Neural cell (in vitro differentiated cells): ENCODE data around the gene BRF1. TPM values are rescaled to one million over a fixed set of nuclear protein-coding genes. Genes with fewer than 3 reads are reported as not detected.
A peak's percentile ranks its signal among the peaks of the same experiment; 100 is the strongest.

Experiments used
- H2AFZ ChIP-seq: fragments of 200-600, 300-800 bp; sonication (generic), shearing (Covaris generic); 2 replicates; pipeline ENCODE4 v1.6.0; 2014; ENCODE audit warnings: low read depth, mild to moderate bottlenecking, antibody characterized with exemption, low read length, moderate library complexity
- H3F3A ChIP-seq: fragments of 200-600 bp; shearing (Covaris generic); 2 replicates; pipeline ENCODE4 v1.6.1; 2016; ENCODE audit warnings: mild to moderate bottlenecking, moderate library complexity, mixed read lengths, antibody characterized with exemption, low read length; ENCODE audit not compliant: insufficient read depth, poor library complexity, severe bottlenecking
- H3K27ac ChIP-seq: fragments of 200-600, 300-800 bp; sonication (generic), shearing (Covaris generic); 2 replicates; pipeline ENCODE4 v1.5.1; 2014; ENCODE audit warnings: mild to moderate bottlenecking, low read length, moderate library complexity
- H3K27me3 ChIP-seq: fragments of 300-800, 200-600 bp; sonication (generic), shearing (Covaris generic); 2 replicates; pipeline ENCODE4 v1.6.0; 2014; ENCODE audit warnings: mild to moderate bottlenecking, low read depth, low read length, moderate library complexity; ENCODE audit not compliant: insufficient read depth
- H3K36me3 ChIP-seq: fragments of 300-800, 200-600 bp; sonication (generic), shearing (Covaris generic); 2 replicates; pipeline ENCODE4 v1.5.1; 2014; ENCODE audit warnings: mild to moderate bottlenecking, antibody characterized with exemption, low read length, moderate library complexity; ENCODE audit not compliant: insufficient read depth
- H3K4me2 ChIP-seq: fragments of 300-800, 200-600 bp; sonication (generic), shearing (Covaris generic); 2 replicates; pipeline ENCODE4 v1.6.0; 2014; ENCODE audit warnings: mild to moderate bottlenecking, low read length
- H3K4me3 ChIP-seq: fragments of 300-800, 200-600 bp; sonication (generic), shearing (Covaris generic); 2 replicates; pipeline ENCODE4 v1.5.1; 2014; ENCODE audit warnings: mild to moderate bottlenecking, low read length, moderate library complexity
- H3K79me2 ChIP-seq: fragments of 200-600 bp; shearing (Covaris generic); replicated peaks from 2 replicates; pipeline ENCODE4 v1.6.0; 2014; ENCODE audit warnings: mild to moderate bottlenecking, low read length, moderate library complexity; ENCODE audit not compliant: insufficient read depth
- H3K9ac ChIP-seq: fragments of 300-800, 200-600 bp; sonication (generic), shearing (Covaris generic); 2 replicates; pipeline ENCODE4 v1.6.1; 2016; ENCODE audit warnings: mild to moderate bottlenecking, low read length, mixed read lengths
- H3K9me2 ChIP-seq: fragments of 200-600 bp; shearing (Covaris generic); 2 replicates; pipeline ENCODE4 v1.6.1; 2016; ENCODE audit warnings: mild to moderate bottlenecking, low read length, mixed read lengths; ENCODE audit not compliant: insufficient read depth
- H3K9me3 ChIP-seq: fragments of 200-600, 300-800 bp; sonication (generic), shearing (Covaris generic); 2 replicates; pipeline ENCODE4 v1.6.1; 2016; ENCODE audit warnings: mild to moderate bottlenecking, mixed run types, low read length, moderate library complexity, mixed read lengths
- H4K20me1 ChIP-seq: fragments of 200-600 bp; shearing (Covaris generic); 2 replicates; pipeline ENCODE4 v1.6.1; 2016; ENCODE audit warnings: mild to moderate bottlenecking, mixed run types; ENCODE audit not compliant: insufficient read depth
- EP300 ChIP-seq: fragments of 450-650 bp; conservative IDR thresholded peaks from 2 replicates; pipeline ENCODE4 v1.6.1; 2014; ENCODE audit warnings: antibody characterized with exemption, mild to moderate bottlenecking, moderate library complexity; ENCODE audit not compliant: poor library complexity, severe bottlenecking
- EZH2 ChIP-seq: fragments of 200-600, 300-800 bp; shearing (Covaris generic), sonication (generic); IDR thresholded peaks from 2 replicates; pipeline ENCODE4 v1.6.1; 2014; ENCODE audit warnings: antibody characterized with exemption, low read length, borderline replicate concordance, mild to moderate bottlenecking; ENCODE audit not compliant: insufficient read depth, poor library complexity, severe bottlenecking
- MXI1 ChIP-seq: fragments of 450-650 bp; conservative IDR thresholded peaks from 2 replicates; pipeline ENCODE4 v1.6.1; 2014; ENCODE audit warnings: antibody characterized with exemption, mild to moderate bottlenecking; ENCODE audit not compliant: poor library complexity, severe bottlenecking
- POLR2AphosphoS5 ChIP-seq: IDR thresholded peaks from 2 replicates; pipeline ENCODE4 v1.6.1; 2012
- RAD21 ChIP-seq: fragments of 450-650 bp; conservative IDR thresholded peaks from 2 replicates; pipeline ENCODE4 v1.6.1; 2014; ENCODE audit warnings: antibody characterized with exemption, mild to moderate bottlenecking, moderate library complexity
- SMC3 ChIP-seq: fragments of 450-650 bp; conservative IDR thresholded peaks from 2 replicates; pipeline ENCODE4 v1.6.1; 2014; ENCODE audit warnings: antibody characterized with exemption, mild to moderate bottlenecking, moderate library complexity; ENCODE audit not compliant: poor library complexity
- TAF1 ChIP-seq: IDR thresholded peaks from 2 replicates; pipeline ENCODE4 v1.6.1; 2012; ENCODE audit warnings: low read depth
- polyA plus RNA-seq: library from polyadenylated mRNA; depleted of rRNA; stranded (reverse); fragments of >200 nt; gene quantifications from 2 replicates; pipeline ENCODE4 v1.2.3, GENCODE V29; 2014
- TF ChIP-seq, protein P1 (sequence below): IDR thresholded peaks from 2 replicates; pipeline ENCODE4 v1.6.1; 2012; ENCODE audit warnings: borderline replicate concordance
- TF ChIP-seq, protein P2 (sequence below): fragments of 450-650 bp; IDR thresholded peaks from 2 replicates; pipeline ENCODE4 v1.5.1; 2014; ENCODE audit warnings: antibody characterized with exemption, mild to moderate bottlenecking, moderate library complexity; ENCODE audit not compliant: poor library complexity, severe bottlenecking

The BRF1 gene
- polyA plus RNA-seq, 1 donor from 2014 or later: 69.4 TPM

DNA sequence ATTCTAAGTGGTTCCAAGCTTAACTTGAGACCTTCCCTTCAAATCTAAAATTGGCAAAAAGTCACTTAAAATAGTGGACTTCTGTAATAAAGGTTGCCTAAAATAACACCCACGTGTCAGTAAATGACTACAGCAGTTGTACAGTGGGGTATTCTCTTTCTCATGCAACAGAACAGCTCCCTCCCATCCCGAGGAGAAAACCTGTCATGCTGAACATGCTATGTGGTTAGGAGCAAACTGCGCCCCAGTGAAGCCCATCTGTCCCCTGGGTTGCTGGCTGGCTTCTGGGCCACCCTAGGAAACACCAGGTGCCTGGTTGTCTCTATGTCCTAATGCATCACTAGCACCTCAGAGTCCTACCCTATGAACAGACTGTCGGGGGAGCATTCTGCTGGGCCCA lies 49.8 kb downstream of the BRF1 start:
- H3K36me3 ChIP-seq: no peaks in the 10 kb centered on the region

DNA sequence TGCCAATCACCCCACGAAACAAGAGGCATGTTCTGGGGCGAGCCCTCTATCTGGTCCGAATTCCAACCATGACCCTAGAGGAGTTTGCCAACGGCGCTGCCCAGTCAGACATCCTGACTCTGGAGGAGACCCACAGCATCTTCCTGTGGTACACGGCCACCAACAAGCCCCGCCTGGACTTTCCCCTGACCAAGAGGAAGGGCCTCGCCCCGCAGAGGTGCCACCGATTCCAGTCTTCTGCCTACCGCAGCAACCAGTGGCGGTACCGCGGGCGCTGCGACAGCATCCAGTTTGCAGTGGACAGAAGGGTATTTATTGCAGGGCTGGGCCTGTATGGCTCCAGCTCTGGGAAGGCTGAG lies 50.8 kb downstream of the BRF1 start:
- no peak overlapping the region for H3K9ac ChIP-seq
- no peak overlapping the region for H3K27ac ChIP-seq
- H4K20me1 ChIP-seq: no peaks in the 10 kb centered on the region
- peak overlapping the region; percentile 67 for H3K4me3 ChIP-seq
- no peaks in the 10 kb centered on the region for H3K9me2 ChIP-seq
- H3K4me2 ChIP-seq: no peak overlapping the region
- H3K79me2 ChIP-seq: no peaks in the 10 kb centered on the region
- H3K9me3 ChIP-seq: no peaks in the 10 kb centered on the region
- no peak overlapping the region for H2AFZ ChIP-seq
- TF ChIP-seq MXI1: no peak
- no peak for TF ChIP-seq RAD21
- no peak for TF ChIP-seq EP300
- no peaks in the 10 kb centered on the region for H3K27me3 ChIP-seq
- no peaks in the 10 kb centered on the region for H3K36me3 ChIP-seq
- no peaks in the 10 kb centered on the region for H3F3A ChIP-seq

More for the DNA sequence above, 49.8 kb downstream of the BRF1 start:
- Histone ChIP-seq H2AFZ (no peak overlapping the region), H3K9me3 (no peaks in the 10 kb centered on the region), H4K20me1 (no peaks in the 10 kb centered on the region), H3K4me3 (no peak overlapping the region), H3K4me2 (no peak overlapping the region), H3K9me2 (no peaks in the 10 kb centered on the region), H3K9ac (no peak overlapping the region), H3K27me3 (no peaks in the 10 kb centered on the region), H3F3A (no peaks in the 10 kb centered on the region), H3K27ac (no peak overlapping the region), H3K79me2 (no peaks in the 10 kb centered on the region)
- TF ChIP-seq, protein P1, sequence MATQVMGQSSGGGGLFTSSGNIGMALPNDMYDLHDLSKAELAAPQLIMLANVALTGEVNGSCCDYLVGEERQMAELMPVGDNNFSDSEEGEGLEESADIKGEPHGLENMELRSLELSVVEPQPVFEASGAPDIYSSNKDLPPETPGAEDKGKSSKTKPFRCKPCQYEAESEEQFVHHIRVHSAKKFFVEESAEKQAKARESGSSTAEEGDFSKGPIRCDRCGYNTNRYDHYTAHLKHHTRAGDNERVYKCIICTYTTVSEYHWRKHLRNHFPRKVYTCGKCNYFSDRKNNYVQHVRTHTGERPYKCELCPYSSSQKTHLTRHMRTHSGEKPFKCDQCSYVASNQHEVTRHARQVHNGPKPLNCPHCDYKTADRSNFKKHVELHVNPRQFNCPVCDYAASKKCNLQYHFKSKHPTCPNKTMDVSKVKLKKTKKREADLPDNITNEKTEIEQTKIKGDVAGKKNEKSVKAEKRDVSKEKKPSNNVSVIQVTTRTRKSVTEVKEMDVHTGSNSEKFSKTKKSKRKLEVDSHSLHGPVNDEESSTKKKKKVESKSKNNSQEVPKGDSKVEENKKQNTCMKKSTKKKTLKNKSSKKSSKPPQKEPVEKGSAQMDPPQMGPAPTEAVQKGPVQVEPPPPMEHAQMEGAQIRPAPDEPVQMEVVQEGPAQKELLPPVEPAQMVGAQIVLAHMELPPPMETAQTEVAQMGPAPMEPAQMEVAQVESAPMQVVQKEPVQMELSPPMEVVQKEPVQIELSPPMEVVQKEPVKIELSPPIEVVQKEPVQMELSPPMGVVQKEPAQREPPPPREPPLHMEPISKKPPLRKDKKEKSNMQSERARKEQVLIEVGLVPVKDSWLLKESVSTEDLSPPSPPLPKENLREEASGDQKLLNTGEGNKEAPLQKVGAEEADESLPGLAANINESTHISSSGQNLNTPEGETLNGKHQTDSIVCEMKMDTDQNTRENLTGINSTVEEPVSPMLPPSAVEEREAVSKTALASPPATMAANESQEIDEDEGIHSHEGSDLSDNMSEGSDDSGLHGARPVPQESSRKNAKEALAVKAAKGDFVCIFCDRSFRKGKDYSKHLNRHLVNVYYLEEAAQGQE: no peak
- TF ChIP-seq POLR2AphosphoS5: no peak
- no peak for TF ChIP-seq EZH2
- TF ChIP-seq TAF1: no peak
- no peak for TF ChIP-seq RAD21

DNA sequence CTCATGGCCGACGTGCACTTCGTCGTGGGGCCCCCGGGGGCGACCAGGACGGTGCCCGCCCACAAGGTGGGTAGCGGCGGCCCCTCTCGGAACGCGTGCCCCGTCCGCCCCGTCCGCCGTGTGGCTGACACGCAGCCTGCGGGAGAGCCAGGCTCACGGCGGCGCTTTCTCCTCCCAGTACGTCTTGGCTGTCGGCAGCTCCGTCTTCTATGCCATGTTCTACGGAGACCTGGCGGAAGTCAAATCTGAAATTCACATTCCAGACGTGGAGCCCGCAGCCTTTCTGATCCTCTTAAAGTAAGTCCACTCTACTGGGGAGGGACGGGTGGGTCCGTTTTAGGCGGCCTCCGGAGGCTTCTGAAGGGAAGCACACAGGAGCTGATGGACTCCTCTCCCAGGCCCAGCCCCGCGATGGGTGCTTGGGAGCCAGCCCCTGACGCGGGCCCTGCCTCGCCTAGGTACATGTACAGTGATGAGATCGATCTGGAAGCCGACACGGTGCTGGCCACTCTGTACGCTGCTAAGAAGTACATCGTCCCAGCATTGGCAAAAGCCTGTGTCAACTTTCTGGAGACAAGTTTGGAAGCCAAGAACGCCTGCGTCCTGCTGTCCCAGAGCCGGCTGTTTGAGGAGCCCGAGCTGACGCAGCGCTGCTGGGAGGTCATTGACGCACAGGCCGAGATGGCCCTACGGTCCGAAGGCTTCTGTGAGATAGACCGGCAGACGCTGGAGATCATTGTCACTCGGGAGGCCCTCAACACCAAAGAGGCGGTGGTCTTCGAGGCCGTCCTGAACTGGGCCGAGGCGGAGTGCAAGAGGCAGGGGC lies 51.4 kb downstream of the BRF1 start:
- Histone ChIP-seq H3K27ac (no peak overlapping the region), H3K9ac (peak overlapping the region; percentile 69), H3K27me3 (no peaks in the 10 kb centered on the region), H3K4me3 (peak overlapping the region; percentile 67), H3K9me2 (no peaks in the 10 kb centered on the region), H3K4me2 (no peak overlapping the region), H2AFZ (no peak overlapping the region), H4K20me1 (no peaks in the 10 kb centered on the region), H3K9me3 (no peaks in the 10 kb centered on the region), H3K79me2 (no peaks in the 10 kb centered on the region), H3K36me3 (no peaks in the 10 kb centered on the region), H3F3A (no peaks in the 10 kb centered on the region)
- no peak for TF ChIP-seq SMC3
- no peak for TF ChIP-seq MXI1
- TF ChIP-seq, protein P2, sequence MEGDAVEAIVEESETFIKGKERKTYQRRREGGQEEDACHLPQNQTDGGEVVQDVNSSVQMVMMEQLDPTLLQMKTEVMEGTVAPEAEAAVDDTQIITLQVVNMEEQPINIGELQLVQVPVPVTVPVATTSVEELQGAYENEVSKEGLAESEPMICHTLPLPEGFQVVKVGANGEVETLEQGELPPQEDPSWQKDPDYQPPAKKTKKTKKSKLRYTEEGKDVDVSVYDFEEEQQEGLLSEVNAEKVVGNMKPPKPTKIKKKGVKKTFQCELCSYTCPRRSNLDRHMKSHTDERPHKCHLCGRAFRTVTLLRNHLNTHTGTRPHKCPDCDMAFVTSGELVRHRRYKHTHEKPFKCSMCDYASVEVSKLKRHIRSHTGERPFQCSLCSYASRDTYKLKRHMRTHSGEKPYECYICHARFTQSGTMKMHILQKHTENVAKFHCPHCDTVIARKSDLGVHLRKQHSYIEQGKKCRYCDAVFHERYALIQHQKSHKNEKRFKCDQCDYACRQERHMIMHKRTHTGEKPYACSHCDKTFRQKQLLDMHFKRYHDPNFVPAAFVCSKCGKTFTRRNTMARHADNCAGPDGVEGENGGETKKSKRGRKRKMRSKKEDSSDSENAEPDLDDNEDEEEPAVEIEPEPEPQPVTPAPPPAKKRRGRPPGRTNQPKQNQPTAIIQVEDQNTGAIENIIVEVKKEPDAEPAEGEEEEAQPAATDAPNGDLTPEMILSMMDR: no peak
- no peak for TF ChIP-seq EZH2
- no peak for TF ChIP-seq EP300
- no peak for TF ChIP-seq RAD21
- no peak for TF ChIP-seq POLR2AphosphoS5
- no peak for TF ChIP-seq TAF1
- TF ChIP-seq, protein P1: no peak
